Epidermal melanocyte (primary cell): ENCODE results near the gene TTC4.

ENCODE experiments used
- DNase-seq: peaks from one replicate; pipeline ENCODE4 v3.0.0; 2011; ENCODE audit warnings: low spot score; ENCODE audit not compliant: insufficient read length

The TTC4 gene

DNA sequence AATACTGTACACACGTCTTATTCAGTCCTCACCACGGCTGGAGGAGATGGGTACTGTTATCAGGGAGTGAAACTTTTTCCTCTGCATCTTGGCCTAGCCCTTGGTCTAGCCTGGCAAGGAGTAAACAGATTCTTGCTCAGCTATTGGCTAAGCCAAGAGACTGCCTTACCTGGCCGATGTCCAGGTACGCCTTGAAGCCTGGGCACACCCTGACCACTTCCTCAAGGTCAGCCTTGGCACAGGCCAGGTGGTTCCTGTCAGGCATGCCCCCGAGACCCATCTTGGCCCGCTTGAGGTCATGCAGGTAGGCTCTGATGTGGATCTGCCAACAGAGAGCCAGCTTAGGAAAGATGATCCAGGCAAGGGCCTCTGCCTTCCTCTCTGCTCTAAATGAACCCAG is 66.5 kb downstream of the TTC4 start:
- DNase-seq, result no peak

DNA sequence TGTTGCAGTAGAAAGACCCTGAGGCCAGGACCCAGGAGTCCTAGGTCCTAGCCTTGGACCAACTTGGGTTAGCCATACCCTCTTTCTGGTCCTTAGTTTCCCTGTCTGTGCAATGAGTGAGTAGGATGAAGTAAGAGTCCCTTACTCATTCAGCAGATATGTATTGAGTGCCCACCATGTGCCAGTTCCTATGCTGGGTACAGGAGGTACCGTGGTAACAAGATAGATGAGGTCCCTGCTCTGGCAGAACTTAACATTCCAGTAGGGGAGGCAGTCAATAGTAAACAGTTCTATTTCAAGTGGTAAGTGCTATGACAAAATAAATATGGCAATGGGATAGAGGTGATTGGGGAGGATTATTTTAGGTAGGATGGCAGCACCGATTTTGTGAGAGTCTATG is 66.9 kb downstream of the TTC4 start:
- DNase-seq, result no peak

DNA sequence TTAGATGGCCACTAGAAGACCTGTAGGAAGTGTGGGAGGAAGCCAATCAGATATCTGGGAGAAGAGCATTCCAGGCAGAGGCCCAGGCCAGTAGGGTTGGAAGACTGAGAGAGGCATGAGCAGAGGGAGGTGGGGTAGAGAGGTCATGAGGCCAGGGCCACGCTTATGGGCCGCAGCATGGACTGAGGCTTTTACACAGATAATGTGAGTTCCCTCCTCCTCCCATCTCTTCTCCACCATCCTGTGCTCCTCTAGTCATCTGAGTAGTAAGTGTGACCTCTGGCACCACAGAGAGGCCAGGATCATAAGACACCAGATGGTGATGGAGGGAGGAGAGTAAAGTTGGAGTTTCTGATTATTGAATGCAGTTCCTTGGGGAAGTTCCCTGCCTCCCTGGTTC is 68.4 kb downstream of the TTC4 start:
- DNase-seq, result no peak

DNA sequence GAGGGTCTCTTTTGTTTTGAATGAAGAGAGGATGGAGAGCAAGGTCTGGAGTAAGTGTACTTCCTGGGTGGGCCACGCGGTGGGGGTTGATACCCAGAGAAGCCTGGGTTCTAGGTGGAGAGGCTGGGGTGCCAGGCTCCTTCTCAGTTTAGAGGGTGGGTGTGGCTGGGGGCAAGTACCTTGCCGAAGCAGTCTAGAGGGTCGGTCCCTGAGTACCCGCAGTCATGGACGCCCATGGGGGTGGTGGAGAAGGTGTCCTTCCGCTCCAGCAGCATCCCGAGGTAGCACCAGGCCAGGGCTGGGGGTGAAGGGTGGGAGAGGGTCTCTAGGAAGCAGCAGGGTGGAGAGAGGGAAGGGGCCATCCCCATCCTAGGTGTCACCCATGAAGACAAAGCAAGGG is 71.1 kb downstream of the TTC4 start:
- DNase-seq, result no peak

DNA sequence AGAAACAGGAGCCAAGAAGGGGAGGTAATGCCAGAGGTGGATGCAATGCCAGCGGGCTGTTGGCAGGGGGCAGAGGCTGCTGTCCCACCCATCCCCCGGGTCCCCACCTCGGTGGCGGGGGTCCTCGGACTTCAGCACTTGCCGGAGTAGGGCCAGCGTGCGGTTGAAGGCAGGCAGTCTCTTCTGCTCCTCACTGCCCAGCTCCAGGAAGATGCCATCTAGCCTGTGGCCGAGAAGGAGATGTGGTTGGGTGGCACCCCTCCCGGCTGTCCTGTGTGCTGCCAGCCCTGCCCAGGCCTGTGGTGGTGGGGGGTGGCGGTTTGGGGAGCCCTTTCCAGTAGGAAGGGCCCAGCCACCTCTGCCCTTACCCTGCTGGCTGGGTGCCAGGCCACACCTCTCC is 71.9 kb downstream of the TTC4 start:
- no peak for DNase-seq

- DNase-seq, result no peak
These were observed 72.8 kb downstream of the TTC4 start for GRCh38 chr1:54788459-54788858.

GRCh38 chr1:54791880-54792522 is 76.3 kb downstream of the TTC4 start:
- DNase-seq, result no peak
